NCI-H2196 (cell line): ENCODE results near the gene ORM1.

Source experiments
- DNase-seq: peaks from one replicate; lab custom pipeline; 2025; ENCODE audit not compliant: unreplicated experiment; lab: John Stamatoyannopoulos, UW

Gene ORM1

GRCh38 chr9:114287001-114287762 is 35.7 kb upstream of the ORM1 start:
- DNase-seq, result no peak

- no peak for DNase-seq
Observed at GRCh38 chr9:114287763-114288192, 35.1 kb upstream of the ORM1 start.

DNA sequence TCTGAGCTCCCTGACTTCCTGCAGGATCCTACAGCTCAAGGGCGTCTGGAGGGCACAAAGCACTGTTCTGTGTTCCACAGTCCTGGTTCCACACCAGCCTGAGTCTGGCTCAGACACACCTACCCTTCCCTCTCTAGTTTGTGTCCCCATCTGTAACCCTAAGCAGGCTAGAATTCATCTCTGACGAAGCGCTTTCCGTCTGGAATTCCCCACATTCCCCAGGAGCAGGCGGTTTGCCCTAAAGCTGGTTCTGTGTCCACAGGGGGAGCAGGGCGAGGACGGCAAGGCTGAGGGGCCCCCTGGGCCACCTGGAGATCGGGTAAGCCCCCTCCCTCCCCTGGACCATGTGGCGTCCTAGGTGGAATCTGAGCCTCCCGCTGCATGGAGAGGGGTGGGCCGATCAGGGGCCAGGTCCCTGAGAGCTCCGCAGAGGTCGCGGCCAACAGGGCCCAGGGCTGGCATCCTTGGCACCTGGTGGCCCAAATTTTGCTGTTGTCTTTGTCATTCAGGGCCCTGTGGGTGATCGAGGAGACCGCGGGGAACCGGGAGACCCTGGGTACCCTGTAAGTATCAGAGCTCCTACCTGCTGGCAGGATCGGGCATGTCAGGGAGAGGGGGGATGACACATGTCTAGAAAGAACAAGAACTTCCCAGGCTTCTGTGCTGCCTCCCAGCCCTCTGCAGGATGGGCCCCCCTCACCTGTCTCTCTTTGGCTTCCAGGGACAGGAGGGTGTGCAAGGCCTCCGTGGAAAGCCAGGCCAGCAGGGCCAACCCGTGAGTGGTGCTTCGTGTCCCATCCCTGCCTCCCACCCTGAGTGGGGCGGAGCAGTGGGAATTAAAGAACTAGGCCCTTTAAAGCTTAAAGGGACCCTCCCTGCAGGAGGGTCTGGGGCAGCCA is 34.5 kb upstream of the ORM1 start:
- no peak for DNase-seq

DNA sequence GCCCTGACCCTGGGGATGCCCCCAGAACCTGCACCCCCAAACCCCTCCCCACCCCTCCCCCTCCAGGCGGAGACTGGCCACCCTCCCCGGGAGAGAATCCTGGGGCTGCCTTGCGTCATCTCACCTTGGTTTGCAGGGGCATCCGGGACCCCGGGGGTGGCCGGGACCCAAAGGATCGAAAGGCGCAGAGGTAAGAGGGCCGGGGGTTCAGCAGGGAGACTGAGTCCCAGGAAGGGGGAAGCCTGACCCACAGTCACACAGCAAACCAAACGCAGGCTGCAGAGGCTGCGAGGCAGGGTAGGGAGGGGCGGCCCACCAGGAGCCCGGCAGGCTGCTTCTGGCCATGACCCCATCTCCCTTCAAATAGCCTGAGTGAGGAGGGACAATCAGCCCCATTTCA is 33.8 kb upstream of the ORM1 start:
- DNase-seq, result no peak

DNA sequence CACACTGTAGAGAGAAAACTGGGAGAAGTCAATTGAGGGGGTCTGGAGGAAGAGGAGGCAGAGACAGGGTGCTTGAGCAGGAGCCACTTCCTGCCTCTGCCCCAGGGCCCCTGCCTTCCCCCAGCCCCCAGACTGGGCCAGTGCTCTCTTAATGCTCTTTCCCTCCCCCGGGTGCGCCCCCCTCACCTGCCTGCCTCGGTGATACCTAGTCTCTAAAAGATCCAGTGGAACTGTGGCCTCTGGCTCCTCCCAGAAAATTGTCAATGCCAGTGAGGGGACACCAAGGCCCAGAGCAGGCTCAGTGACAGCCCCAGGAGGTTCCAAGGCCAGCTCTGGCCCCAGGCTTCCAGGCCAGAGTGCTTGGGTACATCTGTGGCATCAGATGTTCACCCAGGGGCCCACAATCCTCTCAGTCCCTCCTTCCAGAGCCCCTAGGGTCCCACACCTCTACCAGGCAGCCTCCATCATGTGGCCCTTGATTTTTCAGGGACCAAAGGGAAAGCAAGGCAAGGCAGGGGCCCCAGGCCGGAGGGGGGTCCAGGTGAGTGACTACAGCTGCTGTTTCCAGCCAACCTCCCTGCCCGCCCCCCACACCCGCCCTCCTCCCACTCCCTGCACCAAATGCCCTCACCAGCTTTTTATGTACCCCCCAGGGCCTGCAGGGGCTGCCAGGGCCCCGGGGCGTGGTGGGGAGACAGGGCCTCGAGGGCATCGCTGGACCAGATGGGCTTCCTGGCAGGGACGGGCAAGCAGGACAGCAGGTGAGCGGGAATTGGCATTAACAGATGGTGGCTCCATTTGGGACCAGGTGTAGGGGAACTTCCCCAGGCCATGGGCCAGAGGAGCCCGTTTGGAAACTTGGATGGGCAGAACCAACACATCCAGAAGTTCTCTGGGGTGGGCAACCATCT is 33.1 kb upstream of the ORM1 start:
- no peak for DNase-seq

DNA sequence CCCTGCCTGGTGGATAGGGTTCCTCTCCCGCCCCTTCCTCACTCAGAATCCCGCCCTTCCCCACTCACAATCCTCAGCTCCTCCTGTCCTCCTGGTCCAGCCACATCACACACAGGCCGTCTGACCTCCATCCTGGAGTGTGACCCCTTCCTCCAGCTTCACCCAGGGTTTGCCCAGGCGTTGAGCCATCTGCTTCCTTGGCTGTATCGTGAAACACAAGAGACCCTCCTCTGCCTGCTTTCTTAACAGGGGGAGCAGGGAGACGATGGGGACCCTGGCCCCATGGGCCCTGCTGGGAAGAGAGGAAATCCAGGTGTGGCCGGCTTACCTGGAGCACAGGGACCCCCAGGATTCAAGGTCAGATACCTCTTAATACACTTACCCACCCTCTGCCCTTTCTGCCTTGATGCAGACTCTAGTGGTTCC is 32.3 kb upstream of the ORM1 start:
- DNase-seq, result no peak

DNA sequence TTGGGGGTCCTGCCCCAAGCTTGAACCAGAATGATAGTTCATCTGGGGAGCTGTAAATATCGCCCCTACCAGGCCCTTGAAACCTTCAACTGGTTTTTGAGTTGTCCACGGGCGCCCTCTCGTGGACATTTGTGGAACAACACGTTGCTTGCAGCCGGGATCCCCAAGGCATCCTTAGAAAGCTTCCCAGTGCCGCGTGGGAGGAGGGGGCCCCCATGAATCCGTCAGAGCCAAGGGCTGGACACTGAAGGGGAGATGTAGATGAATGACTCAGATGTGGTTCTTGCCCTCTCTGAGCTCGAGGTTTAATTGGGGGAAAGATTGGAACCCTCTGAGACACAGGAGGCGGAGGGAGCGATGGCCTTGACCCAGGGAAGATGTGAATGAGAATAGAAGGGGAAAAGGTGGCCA is 31.8 kb upstream of the ORM1 start:
- peak; percentile 63 for DNase-seq

GRCh38 chr9:114291886-114292590 is 30.9 kb upstream of the ORM1 start:
- no peak for DNase-seq

GRCh38 chr9:114294664-114295063 is 28.2 kb upstream of the ORM1 start:
- DNase-seq, result no peak

DNA sequence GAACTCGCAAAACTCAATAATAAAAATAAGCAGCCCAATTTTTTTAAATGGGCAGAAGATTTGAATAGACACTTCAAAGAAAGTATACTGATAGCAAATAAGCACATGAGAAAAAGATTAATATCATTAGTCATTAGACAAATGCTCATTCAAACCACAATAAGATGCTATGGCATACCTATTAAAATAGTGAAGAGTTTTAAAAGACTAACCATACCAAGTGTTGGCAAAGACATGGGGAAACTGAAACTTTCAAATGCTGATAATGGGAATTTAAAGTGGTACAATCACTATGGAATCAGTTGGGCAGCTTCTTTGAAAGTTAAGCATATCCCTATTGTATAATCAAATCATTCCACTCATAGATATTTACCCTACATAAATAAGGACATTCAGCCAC is 26.6 kb upstream of the ORM1 start:
- DNase-seq, result no peak

- DNase-seq, result no peak
Observed at GRCh38 chr9:114299286-114300152, 23.4 kb upstream of the ORM1 start.

DNA sequence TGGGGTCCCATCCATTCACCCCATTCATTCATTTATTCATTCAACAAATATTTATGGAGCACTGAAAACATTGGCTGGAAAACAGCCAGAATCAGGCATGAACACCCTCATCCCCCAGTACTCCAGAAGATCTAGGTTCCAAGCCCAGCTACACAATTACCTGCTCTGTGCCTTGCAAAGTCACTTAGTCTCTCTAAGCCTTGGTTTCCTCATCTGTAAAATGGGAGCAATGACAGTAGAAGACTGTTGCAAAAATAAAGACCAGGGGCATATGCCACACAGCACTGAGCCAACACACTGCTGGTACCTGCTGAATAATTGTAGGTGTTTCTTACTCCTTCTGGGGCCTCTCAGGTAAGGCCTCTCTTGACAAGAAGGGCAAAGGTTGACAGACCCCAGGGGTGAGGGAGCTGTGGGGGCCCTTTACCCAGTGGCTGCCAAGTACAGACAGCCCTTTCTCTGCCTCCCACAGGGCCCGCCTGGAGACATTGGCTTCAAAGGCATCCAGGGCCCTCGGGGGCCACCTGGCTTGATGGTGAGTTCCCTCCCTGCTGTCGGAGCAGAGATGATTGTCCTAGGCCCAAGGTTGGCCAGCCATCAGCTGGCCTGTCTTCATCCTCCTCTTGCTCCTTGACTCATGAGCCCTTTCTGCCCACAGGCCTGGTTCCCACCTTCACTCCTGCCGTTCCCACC is 22.6 kb upstream of the ORM1 start:
- DNase-seq, result no peak

DNA sequence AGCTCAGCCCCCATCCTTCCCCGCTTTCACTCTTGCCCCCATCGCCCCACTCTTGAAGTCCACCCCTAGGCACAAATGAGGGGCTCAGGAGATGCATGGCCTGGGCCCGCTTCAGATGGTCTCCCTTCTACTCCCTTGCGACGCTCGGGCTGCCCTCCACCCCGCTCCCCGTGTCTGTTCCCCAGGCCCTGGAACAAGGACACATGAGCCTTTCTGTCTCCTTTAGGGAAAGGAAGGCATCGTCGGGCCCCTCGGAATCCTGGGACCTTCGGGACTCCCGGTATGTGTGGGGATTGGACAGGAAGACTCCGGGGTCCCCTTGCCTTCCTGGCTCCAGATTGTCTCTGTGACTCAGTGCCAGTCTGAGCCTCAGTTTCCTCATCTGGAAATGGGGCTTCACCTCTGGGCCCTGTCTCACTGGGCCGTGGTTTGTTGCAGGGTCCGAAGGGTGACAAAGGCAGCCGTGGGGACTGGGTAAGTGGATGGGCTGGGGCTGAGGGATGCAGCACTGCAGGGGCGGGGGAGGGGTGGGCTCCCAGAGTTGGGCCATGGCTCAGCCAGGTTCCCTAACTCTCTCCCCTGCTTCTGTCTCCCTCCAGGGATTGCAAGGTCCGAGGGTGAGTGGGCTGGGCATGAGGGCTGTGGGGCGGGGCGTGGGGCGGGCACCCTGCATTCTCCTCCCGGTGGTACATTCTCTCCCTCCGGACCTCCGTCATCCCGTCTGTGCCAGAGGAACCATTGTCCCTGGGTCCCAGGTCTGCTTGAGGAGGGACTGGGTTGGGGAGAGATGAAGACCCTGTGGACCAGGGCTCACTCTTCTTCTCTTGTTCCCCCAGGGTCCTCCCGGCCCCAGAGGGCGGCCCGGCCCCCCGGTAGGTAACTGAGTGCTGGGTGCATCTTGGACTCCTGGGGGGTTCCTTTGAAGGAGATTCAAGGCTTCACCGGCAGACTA is 21.8 kb upstream of the ORM1 start:
- no peak for DNase-seq

GRCh38 chr9:114301798-114302565 is 20.9 kb upstream of the ORM1 start:
- no peak for DNase-seq

DNA sequence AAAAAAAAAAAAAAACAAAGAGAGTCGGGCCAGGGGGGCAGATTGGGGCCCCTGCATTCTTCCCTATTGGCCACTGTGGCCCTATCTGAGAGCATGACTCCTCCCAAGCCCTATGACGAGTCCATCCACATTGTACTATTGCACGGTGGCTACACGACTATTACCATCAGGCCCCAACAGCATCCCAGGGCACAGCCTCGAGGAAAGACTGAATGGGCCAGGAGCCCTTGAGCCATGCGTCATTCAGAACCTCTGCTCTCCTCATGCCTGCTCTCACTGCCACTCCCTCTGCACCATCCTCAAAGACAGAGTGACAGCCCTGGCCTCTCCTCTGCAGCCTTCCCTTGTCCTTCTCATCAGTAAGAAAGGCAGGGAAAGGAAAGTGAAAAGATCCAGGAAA is 20.2 kb upstream of the ORM1 start:
- no peak for DNase-seq

- DNase-seq, result no peak
Observed at GRCh38 chr9:114303571-114303970, 19.3 kb upstream of the ORM1 start.

DNA sequence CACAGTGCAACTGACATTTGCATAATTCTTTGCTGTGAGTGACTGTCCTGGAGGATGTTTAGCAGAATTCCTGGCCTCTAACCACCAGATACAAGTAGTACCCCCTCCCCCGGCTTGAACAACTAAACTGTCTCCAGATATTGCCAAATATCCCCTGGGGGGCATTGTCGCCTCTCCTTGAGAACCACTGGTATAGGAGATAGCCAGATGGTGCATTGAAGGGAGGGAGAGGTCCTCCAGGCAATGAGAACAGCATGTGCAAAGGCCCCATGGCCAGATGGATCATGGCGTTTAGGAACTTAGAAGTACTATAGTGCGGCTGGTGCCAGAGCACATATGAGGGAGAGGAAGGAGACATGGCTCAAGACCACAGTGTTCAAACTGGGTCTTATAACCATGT is 18.9 kb upstream of the ORM1 start:
- no peak for DNase-seq
